K562 (cell line): ENCODE data around the gene NEB. TPM values are rescaled to one million over a fixed set of nuclear protein-coding genes. Genes with fewer than 3 reads are reported as not detected.

Experiments used
- ATAC-seq: fragments of 200-7000 bp; cut with Tn5 transposase; 3 replicates; pipeline ENCODE4 v1.9.1; 2020; ENCODE audit warnings: moderate library complexity
- BruUV-seq: library from RNA; stranded (reverse); fragments of 400-500 nt; replicated peaks from 2 replicates; lab custom pipeline; 2021; lab: Mats Ljungman, UMichigan
- CTCF ChIA-PET: fragments of 300-600 bp; formaldehyde crosslinking; extraction: SDS; loops from one replicate; lab custom pipeline; 2021; ENCODE audit warnings: low intra/inter-chr PET ratio; lab: Yijun Ruan, JAX
- POLR2A ChIA-PET: fragments of 300-600, 350-650 bp; sonication (Branson Sonifier 250); formaldehyde crosslinking; extraction: SDS; loops from one replicate; lab custom pipeline; 2021; ENCODE audit warnings: antibody characterized with exemption, inconsistent platforms; lab: Yijun Ruan, JAX
- DNase-seq, 4 experiments: peaks; one replicate each; pipeline versions ENCODE4 v3.0.0 to v3.0.0-alpha.2; 2011 to 2018; ENCODE audit warnings: low spot score in 3 of 4, mixed read lengths in 3 of 4; ENCODE audit errors: extremely low read depth in 1 of 4
- FAIRE-seq: peaks from 2 replicates; lab custom pipeline; 2011; peaks lifted over from hg19 to GRCh38; lab: Jason Lieb, UNC
- H2AFZ ChIP-seq: 2 replicates; pipeline ENCODE4 v1.6.0; 2011; ENCODE audit warnings: low read depth, low read length, control low read depth, inconsistent platforms
- H3K27ac ChIP-seq: fragments of 200-600 bp; 3 replicates; pipeline ENCODE4 v1.8.0; 2011; ENCODE audit warnings: low read depth, mild to moderate bottlenecking, control low read depth, inconsistent platforms, low read length, moderate library complexity, mixed read lengths; ENCODE audit errors: extremely low read depth
- H3K27me3 ChIP-seq, 2 experiments: fragments of 300-600 bp in 1 of 2; 2 replicates in 1 of 2; 3 replicates in 1 of 2; pipeline versions ENCODE4 v1.6.0 to v1.8.0; 2011; ENCODE audit warnings: inconsistent platforms in 2 of 2, low read length in 2 of 2, mild to moderate bottlenecking in 1 of 2, mixed read lengths in 1 of 2, moderate library complexity in 1 of 2; ENCODE audit not compliant: control insufficient read depth in 2 of 2, insufficient read depth in 2 of 2
- H3K36me3 ChIP-seq: fragments of 300-600 bp; 3 replicates; pipeline ENCODE4 v1.8.0; 2011; ENCODE audit warnings: mild to moderate bottlenecking, low read length, inconsistent platforms; ENCODE audit not compliant: control insufficient read depth, insufficient read depth
- H3K4me1 ChIP-seq, 2 experiments: fragments of 200-600 bp in 1 of 2; replicated peaks in 1 of 2; 2 replicates in 1 of 2; 3 replicates in 1 of 2; pipeline versions ENCODE4 v1.5.1 to v1.8.0; 2011; ENCODE audit warnings: inconsistent platforms in 2 of 2, low read length in 2 of 2, mild to moderate bottlenecking in 1 of 2, mixed read lengths in 1 of 2, moderate library complexity in 1 of 2; ENCODE audit not compliant: control insufficient read depth in 2 of 2, insufficient read depth in 2 of 2
- H3K4me2 ChIP-seq: 2 replicates; pipeline ENCODE4 v1.6.1; 2011; ENCODE audit warnings: low read length, control low read depth, inconsistent platforms, mixed read lengths; ENCODE audit not compliant: insufficient read depth
- H3K4me3 ChIP-seq: fragments of 200-600 bp; sonication (generic), shearing (Covaris generic); 2 replicates; pipeline ENCODE4 v1.5.1; 2016; ENCODE audit warnings: control low read depth, inconsistent platforms
- H3K79me2 ChIP-seq: fragments of 200-600 bp; 3 replicates; pipeline ENCODE4 v1.8.0; 2011; ENCODE audit warnings: low read length, inconsistent platforms; ENCODE audit not compliant: control insufficient read depth, insufficient read depth
- H3K9ac ChIP-seq, 2 experiments: 2 replicates each; pipeline versions ENCODE4 v1.6.0 to v1.6.1; 2011; ENCODE audit warnings: low read depth in 2 of 2, low read length in 2 of 2, control low read depth in 1 of 2, inconsistent platforms in 1 of 2, mild to moderate bottlenecking in 1 of 2, mixed read lengths in 1 of 2; ENCODE audit not compliant: insufficient read depth in 1 of 2
- H3K9me1 ChIP-seq: one replicate; pipeline ENCODE4 v1.6.0; 2011; ENCODE audit warnings: inconsistent platforms, mild to moderate bottlenecking, low read length, moderate library complexity; ENCODE audit not compliant: control insufficient read depth, insufficient read depth
- H3K9me3 ChIP-seq: replicated peaks from 2 replicates; pipeline ENCODE4 v1.5.1; 2011; ENCODE audit warnings: low read depth, low read length, inconsistent platforms; ENCODE audit not compliant: control insufficient read depth, insufficient read depth
- H4K20me1 ChIP-seq: replicated peaks from 2 replicates; pipeline ENCODE4 v1.6.1; 2011; ENCODE audit warnings: low read length, inconsistent platforms, mixed read lengths; ENCODE audit not compliant: control insufficient read depth, insufficient read depth
- CBFA2T3 ChIP-seq: fragments of 450-650 bp; IDR thresholded peaks from 2 replicates; pipeline ENCODE4 v1.6.1; 2017
- FOS ChIP-seq: IDR thresholded peaks from 3 replicates; pipeline ENCODE4 v1.6.1; 2011; ENCODE audit not compliant: insufficient read length; ENCODE audit errors: extremely low read depth
- FOXK2 ChIP-seq, 2 experiments: fragments of 450-650 bp; IDR thresholded peaks in 1 of 2; conservative IDR thresholded peaks in 1 of 2; 2 replicates each; pipeline ENCODE4 v1.6.1; 2016; ENCODE audit warnings: low read depth in 2 of 2, mild to moderate bottlenecking in 1 of 2
- TBP ChIP-seq: optimal IDR thresholded peaks from 2 replicates; pipeline ENCODE3; 2011; ENCODE audit warnings: low read depth, low read length, improper control_type of control experiment
- ZNF583 ChIP-seq: fragments of 250-450 bp; sonication (Bioruptor Pico); IDR thresholded peaks from 2 replicates; pipeline ENCODE4 v1.4.0; 2020
- ZNF589 ChIP-seq: fragments of 200-800 bp; sonication (Bioruptor generic); IDR thresholded peaks from 2 replicates; pipeline ENCODE4 v1.6.1; 2016; ENCODE audit warnings: low read depth, missing genetic modification characterization, missing compliant biosample characterization
- WGBS: fragments of 100-300 bp; shearing (Covaris generic); methylation state at CpG from one replicate; pipeline ENCODE4 v1.1.6; 2016; ENCODE audit warnings: low coverage, mixed read lengths; ENCODE audit not compliant: insufficient coverage; ENCODE audit errors: missing lambda C conversion rate; 5-methylcytosine and 5-hydroxymethylcytosine counted together
- in situ Hi-C: fragments of 300-500 bp; cut with MboI; formaldehyde crosslinking; loops from 4 replicates; pipeline ENCODE4 v1.15.0; 2018; ENCODE audit warnings: inconsistent platforms, mixed read lengths
- intact Hi-C: fragments of 100-400 bp; cut with micrococcal nuclease; formaldehyde crosslinking; loops from 2 replicates; pipeline ENCODE4 v1.14.2; 2022
- polyA plus RNA-seq, 8 experiments: library from polyadenylated mRNA; depleted of rRNA in 4 of 8; stranded (reverse) in 5 of 8; unstranded in 3 of 8; fragments of >200 nt; fragmentation: Nextera tagmentation in 2 of 8; fragmentation: Illumina TruSeq in 1 of 8; extraction: Ambion mirVana in 2 of 8; extraction: Trizol in 1 of 8; gene quantifications; 2 replicates each; pipeline versions ENCODE4 v1.2.1 to v1.2.3, GENCODE V29; 2011 to 2014; ENCODE audit warnings: inconsistent platforms in 1 of 8, missing spikeins in 1 of 8
- total RNA-seq, 7 experiments: library from RNA; depleted of rRNA in 6 of 7; stranded (reverse); fragments of >200 nt in 6 of 7; fragmentation: Illumina TruSeq in 2 of 7; extraction: Trizol in 2 of 7; gene quantifications; 2 replicates each; pipeline versions ENCODE4 v1.2.1 to v1.2.3, GENCODE V29; 2011 to 2021; ENCODE audit warnings: low replicate concordance in 1 of 7
- TF ChIP-seq, protein P1 (sequence below): fragments of 250-450 bp; sonication (Bioruptor Pico); IDR thresholded peaks from 2 replicates; pipeline ENCODE4 v1.9.0; 2021; ENCODE audit warnings: mild to moderate bottlenecking
- TF ChIP-seq, protein P2 (sequence below): fragments of 150-350 bp; conservative IDR thresholded peaks from 2 replicates; pipeline ENCODE4 v1.6.1; 2014; ENCODE audit warnings: low read length
- TF ChIP-seq, protein P3 (sequence below): fragments of 250-450 bp; sonication (Bioruptor Pico); IDR thresholded peaks from 2 replicates; pipeline ENCODE4 v1.4.0; 2020
- TF ChIP-seq, protein P4 (sequence below): fragments of 450-650 bp; IDR thresholded peaks from 2 replicates; pipeline ENCODE4 v1.6.1; 2017; ENCODE audit warnings: antibody characterized with exemption, mild to moderate bottlenecking

NEB gene
- total and polyA plus RNA-seq, 9 of the 15 experiments (the other 6 are each of a cell fraction or from before 2014, with no cell fraction given) = 1.7 to 3.8 (median 2.9) TPM

DNA sequence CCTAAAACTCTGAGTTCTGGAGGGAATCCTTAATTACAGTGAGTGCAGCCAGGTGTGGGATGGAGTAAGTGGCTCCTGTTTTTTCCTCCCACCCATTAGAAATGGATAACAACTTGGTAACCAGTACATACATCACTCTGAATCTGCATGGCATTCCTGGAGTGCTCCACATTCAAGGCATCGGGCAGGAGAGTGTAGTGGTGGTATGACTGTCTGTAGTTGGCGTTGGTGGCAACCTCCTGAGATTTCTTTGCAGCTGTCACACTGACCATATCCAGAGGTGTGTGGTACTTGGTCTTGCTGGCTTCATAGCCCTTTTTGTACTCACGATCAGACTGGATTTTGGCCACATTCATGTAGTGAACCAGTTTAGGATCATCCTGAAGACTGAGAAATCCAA lies 68.3 kb downstream of the NEB start:
- no peak for DNase-seq
- Histone ChIP-seq H3K9me1 (no peaks in the 10 kb centered on the region), H3K79me2 (no peaks in the 10 kb centered on the region), H3K9me3 (no peaks in the 10 kb centered on the region), H3K27ac (no peak overlapping the region), H3K36me3 (no peaks in the 10 kb centered on the region), H3K9ac (no peak overlapping the region), H2AFZ (0 out of 2 replicates have a peak overlapping the region, but pooled peaks have one; percentile 6), H4K20me1 (no peaks in the 10 kb centered on the region), H3K4me1 (peaks cover 0 to 22% of the 10 kb centered on the region in 2 experiments; a peak in 4 of 5 replicates), H3K27me3 (no peaks in the 10 kb centered on the region), H3K4me3 (no peak overlapping the region), H3K4me2 (no peak overlapping the region)
- in situ Hi-C loops = no loop called here
- CTCF ChIA-PET = no interaction called here
- BruUV-seq = no TSS peak
- WGBS = 58% methylated on average over 3 of the region's 3 CpGs
- FAIRE-seq = no peak
- POLR2A ChIA-PET = no interaction called here
- TF ChIP-seq FOS (no peak), FOXK2 (conservative IDR thresholded peaks at IDR 0.05 in 1 of 2, IDR thresholded peaks at IDR 0.05 in 1 of 2; ENCODE audit: low read depth in 2 of 2) (no peak), ZNF583 (no peak), TBP (no peak), ZNF589 (no peak), CBFA2T3 (no peak)
- TF ChIP-seq, protein P1, sequence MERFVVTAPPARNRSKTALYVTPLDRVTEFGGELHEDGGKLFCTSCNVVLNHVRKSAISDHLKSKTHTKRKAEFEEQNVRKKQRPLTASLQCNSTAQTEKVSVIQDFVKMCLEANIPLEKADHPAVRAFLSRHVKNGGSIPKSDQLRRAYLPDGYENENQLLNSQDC (CRISPR knock-in tag) = no peak
- TF ChIP-seq, protein P2, sequence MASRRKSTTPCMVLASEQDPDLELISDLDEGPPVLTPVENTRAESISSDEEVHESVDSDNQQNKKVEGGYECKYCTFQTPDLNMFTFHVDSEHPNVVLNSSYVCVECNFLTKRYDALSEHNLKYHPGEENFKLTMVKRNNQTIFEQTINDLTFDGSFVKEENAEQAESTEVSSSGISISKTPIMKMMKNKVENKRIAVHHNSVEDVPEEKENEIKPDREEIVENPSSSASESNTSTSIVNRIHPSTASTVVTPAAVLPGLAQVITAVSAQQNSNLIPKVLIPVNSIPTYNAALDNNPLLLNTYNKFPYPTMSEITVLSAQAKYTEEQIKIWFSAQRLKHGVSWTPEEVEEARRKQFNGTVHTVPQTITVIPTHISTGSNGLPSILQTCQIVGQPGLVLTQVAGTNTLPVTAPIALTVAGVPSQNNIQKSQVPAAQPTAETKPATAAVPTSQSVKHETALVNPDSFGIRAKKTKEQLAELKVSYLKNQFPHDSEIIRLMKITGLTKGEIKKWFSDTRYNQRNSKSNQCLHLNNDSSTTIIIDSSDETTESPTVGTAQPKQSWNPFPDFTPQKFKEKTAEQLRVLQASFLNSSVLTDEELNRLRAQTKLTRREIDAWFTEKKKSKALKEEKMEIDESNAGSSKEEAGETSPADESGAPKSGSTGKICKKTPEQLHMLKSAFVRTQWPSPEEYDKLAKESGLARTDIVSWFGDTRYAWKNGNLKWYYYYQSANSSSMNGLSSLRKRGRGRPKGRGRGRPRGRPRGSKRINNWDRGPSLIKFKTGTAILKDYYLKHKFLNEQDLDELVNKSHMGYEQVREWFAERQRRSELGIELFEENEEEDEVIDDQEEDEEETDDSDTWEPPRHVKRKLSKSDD = no peak
- TF ChIP-seq, protein P3, sequence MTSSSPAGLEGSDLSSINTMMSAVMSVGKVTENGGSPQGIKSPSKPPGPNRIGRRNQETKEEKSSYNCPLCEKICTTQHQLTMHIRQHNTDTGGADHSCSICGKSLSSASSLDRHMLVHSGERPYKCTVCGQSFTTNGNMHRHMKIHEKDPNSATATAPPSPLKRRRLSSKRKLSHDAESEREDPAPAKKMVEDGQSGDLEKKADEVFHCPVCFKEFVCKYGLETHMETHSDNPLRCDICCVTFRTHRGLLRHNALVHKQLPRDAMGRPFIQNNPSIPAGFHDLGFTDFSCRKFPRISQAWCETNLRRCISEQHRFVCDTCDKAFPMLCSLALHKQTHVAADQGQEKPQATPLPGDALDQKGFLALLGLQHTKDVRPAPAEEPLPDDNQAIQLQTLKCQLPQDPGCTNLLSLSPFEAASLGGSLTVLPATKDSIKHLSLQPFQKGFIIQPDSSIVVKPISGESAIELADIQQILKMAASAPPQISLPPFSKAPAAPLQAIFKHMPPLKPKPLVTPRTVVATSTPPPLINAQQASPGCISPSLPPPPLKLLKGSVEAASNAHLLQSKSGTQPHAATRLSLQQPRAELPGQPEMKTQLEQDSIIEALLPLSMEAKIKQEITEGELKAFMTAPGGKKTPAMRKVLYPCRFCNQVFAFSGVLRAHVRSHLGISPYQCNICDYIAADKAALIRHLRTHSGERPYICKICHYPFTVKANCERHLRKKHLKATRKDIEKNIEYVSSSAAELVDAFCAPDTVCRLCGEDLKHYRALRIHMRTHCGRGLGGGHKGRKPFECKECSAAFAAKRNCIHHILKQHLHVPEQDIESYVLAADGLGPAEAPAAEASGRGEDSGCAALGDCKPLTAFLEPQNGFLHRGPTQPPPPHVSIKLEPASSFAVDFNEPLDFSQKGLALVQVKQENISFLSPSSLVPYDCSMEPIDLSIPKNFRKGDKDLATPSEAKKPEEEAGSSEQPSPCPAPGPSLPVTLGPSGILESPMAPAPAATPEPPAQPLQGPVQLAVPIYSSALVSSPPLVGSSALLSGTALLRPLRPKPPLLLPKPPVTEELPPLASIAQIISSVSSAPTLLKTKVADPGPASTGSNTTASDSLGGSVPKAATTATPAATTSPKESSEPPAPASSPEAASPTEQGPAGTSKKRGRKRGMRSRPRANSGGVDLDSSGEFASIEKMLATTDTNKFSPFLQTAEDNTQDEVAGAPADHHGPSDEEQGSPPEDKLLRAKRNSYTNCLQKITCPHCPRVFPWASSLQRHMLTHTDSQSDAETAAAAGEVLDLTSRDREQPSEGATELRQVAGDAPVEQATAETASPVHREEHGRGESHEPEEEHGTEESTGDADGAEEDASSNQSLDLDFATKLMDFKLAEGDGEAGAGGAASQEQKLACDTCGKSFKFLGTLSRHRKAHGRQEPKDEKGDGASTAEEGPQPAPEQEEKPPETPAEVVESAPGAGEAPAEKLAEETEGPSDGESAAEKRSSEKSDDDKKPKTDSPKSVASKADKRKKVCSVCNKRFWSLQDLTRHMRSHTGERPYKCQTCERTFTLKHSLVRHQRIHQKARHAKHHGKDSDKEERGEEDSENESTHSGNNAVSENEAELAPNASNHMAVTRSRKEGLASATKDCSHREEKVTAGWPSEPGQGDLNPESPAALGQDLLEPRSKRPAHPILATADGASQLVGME = no peak
- TF ChIP-seq, protein P4, sequence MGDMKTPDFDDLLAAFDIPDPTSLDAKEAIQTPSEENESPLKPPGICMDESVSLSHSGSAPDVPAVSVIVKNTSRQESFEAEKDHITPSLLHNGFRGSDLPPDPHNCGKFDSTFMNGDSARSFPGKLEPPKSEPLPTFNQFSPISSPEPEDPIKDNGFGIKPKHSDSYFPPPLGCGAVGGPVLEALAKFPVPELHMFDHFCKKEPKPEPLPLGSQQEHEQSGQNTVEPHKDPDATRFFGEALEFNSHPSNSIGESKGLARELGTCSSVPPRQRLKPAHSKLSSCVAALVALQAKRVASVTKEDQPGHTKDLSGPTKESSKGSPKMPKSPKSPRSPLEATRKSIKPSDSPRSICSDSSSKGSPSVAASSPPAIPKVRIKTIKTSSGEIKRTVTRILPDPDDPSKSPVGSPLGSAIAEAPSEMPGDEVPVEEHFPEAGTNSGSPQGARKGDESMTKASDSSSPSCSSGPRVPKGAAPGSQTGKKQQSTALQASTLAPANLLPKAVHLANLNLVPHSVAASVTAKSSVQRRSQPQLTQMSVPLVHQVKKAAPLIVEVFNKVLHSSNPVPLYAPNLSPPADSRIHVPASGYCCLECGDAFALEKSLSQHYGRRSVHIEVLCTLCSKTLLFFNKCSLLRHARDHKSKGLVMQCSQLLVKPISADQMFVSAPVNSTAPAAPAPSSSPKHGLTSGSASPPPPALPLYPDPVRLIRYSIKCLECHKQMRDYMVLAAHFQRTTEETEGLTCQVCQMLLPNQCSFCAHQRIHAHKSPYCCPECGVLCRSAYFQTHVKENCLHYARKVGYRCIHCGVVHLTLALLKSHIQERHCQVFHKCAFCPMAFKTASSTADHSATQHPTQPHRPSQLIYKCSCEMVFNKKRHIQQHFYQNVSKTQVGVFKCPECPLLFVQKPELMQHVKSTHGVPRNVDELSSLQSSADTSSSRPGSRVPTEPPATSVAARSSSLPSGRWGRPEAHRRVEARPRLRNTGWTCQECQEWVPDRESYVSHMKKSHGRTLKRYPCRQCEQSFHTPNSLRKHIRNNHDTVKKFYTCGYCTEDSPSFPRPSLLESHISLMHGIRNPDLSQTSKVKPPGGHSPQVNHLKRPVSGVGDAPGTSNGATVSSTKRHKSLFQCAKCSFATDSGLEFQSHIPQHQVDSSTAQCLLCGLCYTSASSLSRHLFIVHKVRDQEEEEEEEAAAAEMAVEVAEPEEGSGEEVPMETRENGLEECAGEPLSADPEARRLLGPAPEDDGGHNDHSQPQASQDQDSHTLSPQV = no peak
- ATAC-seq = no peak
- intact Hi-C loops = no loop called here
